ENCODE measurements around the gene MYO9A.

Gene MYO9A

GRCh38 chr15:71920573-71920972, 197.4 kb downstream of the MYO9A start:
- no peaks in the 10 kb centered on the region for H3K27me3 ChIP-seq (ENCODE audit: insufficient read depth, poor library complexity, severe bottlenecking)
- H3K4me3 ChIP-seq (replicated peaks; ENCODE audit: insufficient read depth, low read length) = no peak overlapping the region
- DNase-seq (ENCODE audit: low read depth in 1 of 2, low spot score in 1 of 2) = no peak
- H3K27ac ChIP-seq (replicated peaks) = no peak overlapping the region
- TF ChIP-seq SPI1 (IDR thresholded peaks at IDR 0.05; ENCODE audit: borderline replicate concordance, low read depth) (no peak), POLR2AphosphoS5 (IDR thresholded peaks at IDR 0.05; ENCODE audit: low read depth) (no peak), CTCF (IDR thresholded peaks at IDR 0.05; ENCODE audit: insufficient read depth, low read length) (no peak), GABPA (IDR thresholded peaks at IDR 0.05; ENCODE audit: low read depth) (no peak)
- TF ChIP-seq, protein P1, sequence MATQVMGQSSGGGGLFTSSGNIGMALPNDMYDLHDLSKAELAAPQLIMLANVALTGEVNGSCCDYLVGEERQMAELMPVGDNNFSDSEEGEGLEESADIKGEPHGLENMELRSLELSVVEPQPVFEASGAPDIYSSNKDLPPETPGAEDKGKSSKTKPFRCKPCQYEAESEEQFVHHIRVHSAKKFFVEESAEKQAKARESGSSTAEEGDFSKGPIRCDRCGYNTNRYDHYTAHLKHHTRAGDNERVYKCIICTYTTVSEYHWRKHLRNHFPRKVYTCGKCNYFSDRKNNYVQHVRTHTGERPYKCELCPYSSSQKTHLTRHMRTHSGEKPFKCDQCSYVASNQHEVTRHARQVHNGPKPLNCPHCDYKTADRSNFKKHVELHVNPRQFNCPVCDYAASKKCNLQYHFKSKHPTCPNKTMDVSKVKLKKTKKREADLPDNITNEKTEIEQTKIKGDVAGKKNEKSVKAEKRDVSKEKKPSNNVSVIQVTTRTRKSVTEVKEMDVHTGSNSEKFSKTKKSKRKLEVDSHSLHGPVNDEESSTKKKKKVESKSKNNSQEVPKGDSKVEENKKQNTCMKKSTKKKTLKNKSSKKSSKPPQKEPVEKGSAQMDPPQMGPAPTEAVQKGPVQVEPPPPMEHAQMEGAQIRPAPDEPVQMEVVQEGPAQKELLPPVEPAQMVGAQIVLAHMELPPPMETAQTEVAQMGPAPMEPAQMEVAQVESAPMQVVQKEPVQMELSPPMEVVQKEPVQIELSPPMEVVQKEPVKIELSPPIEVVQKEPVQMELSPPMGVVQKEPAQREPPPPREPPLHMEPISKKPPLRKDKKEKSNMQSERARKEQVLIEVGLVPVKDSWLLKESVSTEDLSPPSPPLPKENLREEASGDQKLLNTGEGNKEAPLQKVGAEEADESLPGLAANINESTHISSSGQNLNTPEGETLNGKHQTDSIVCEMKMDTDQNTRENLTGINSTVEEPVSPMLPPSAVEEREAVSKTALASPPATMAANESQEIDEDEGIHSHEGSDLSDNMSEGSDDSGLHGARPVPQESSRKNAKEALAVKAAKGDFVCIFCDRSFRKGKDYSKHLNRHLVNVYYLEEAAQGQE (IDR thresholded peaks at IDR 0.05; ENCODE audit: insufficient replicate concordance, low read depth) = no peak

- DNase-seq (ENCODE audit: low read depth in 1 of 2, low spot score in 1 of 2) = peak; percentile 1 to 82
- peak overlapping the region; percentile 58 for H3K27ac ChIP-seq (replicated peaks)
- no peak overlapping the region for H3K4me3 ChIP-seq (replicated peaks; ENCODE audit: insufficient read depth, low read length)
- H3K27me3 ChIP-seq (ENCODE audit: insufficient read depth, poor library complexity, severe bottlenecking) = no peaks in the 10 kb centered on the region
- TF ChIP-seq GABPA (IDR thresholded peaks at IDR 0.05; ENCODE audit: low read depth) (no peak), POLR2AphosphoS5 (IDR thresholded peaks at IDR 0.05; ENCODE audit: low read depth) (peak; percentile 79), SPI1 (IDR thresholded peaks at IDR 0.05; ENCODE audit: borderline replicate concordance, low read depth) (peak; percentile 25; the same call in 1 of the 2 replicates)
Measured at GRCh38 chr15:71916834-71917233, 201.1 kb downstream of the MYO9A start.

DNA sequence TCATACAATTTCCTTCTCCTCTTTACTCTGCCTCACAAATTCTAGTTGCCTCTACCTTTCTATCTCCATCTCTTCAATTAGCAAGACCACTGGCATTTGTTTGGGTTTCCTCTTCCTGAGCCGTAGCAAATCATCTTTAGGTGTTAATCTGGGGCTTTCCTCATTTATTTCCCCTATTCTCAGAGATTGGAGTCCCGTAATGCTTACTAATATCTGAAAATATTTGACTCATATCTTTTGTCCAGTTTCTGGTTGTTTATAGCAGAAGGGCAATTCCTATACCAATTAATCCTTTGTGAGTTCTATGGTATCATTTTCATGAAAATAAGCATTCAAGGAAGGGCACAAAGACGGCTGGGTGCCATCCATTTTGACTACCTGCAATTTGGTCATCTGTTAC, 203.9 kb downstream of the MYO9A start:
- H3K4me3 ChIP-seq (replicated peaks; ENCODE audit: insufficient read depth, low read length) = no peak overlapping the region
- H3K27ac ChIP-seq (replicated peaks) = no peak overlapping the region
- TF ChIP-seq, protein P1 (IDR thresholded peaks at IDR 0.05; ENCODE audit: insufficient replicate concordance, low read depth) = no peak
- TF ChIP-seq CTCF (IDR thresholded peaks at IDR 0.05; ENCODE audit: insufficient read depth, low read length) (no peak), GABPA (IDR thresholded peaks at IDR 0.05; ENCODE audit: low read depth) (no peak), POLR2AphosphoS5 (IDR thresholded peaks at IDR 0.05; ENCODE audit: low read depth) (no peak), SPI1 (IDR thresholded peaks at IDR 0.05; ENCODE audit: borderline replicate concordance, low read depth) (no peak)
- DNase-seq (ENCODE audit: low read depth in 1 of 2, low spot score in 1 of 2) = no peak
- no peaks in the 10 kb centered on the region for H3K27me3 ChIP-seq (ENCODE audit: insufficient read depth, poor library complexity, severe bottlenecking)

DNA sequence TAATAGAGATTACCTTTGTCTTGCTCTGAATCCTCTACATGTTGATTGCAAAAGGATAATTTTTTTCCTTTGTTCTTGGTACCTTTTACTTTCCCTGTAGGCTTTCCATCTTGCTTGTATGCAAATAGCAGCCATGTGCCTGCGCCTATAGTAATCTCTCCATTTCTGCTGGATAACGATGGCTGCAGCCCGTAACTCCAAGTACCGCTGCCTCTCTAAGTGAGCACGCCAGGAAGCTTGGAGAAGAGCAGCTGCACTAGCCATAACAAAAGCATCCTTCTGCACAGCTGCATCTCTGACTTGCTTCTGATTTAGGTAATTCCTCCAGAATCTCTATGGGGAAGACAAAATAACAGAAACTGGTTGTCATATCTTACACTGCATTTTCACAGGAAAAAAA, 218.3 kb downstream of the MYO9A start:
- no peak overlapping the region for H3K4me3 ChIP-seq (replicated peaks; ENCODE audit: insufficient read depth, low read length)
- no peak for DNase-seq (ENCODE audit: low read depth in 1 of 2, low spot score in 1 of 2)
- H3K27ac ChIP-seq (replicated peaks) = no peak overlapping the region
- H3K27me3 ChIP-seq (ENCODE audit: insufficient read depth, poor library complexity, severe bottlenecking) = no peaks in the 10 kb centered on the region
- TF ChIP-seq GABPA (IDR thresholded peaks at IDR 0.05; ENCODE audit: low read depth) (no peak), SPI1 (IDR thresholded peaks at IDR 0.05; ENCODE audit: borderline replicate concordance, low read depth) (no peak), CTCF (IDR thresholded peaks at IDR 0.05; ENCODE audit: insufficient read depth, low read length) (no peak), POLR2AphosphoS5 (IDR thresholded peaks at IDR 0.05; ENCODE audit: low read depth) (no peak)
- TF ChIP-seq, protein P1 (IDR thresholded peaks at IDR 0.05; ENCODE audit: insufficient replicate concordance, low read depth) = no peak
